T-cell (primary cell): ENCODE data around the gene RANBP17. TPM values are rescaled to one million over a fixed set of nuclear protein-coding genes. Genes with fewer than 3 reads are reported as not detected.
"Not testable (repeated sequence)": the region's sequence is repeated elsewhere in the genome, so short reads cannot be mapped to it uniquely, and the experiment has no call there.

Source experiments
- ATAC-seq, 4 experiments: fragments of 200-7000 bp in 3 of 4; fragments of 150-1000 bp in 1 of 4; cut with Tn5 transposase; replicated peaks in 1 of 4; 1 replicate in 3 of 4; 2 replicates in 1 of 4; pipeline ENCODE4 v1.10.0; 2021; ENCODE audit warnings: moderate library complexity in 3 of 4, mild to moderate bottlenecking in 2 of 4, moderate number of reproducible peaks in 1 of 4
- CTCF ChIA-PET, 2 donors: fragments of 300-600 bp; sonication (Branson Sonifier 250); formaldehyde crosslinking; loops; one replicate each; lab custom pipeline; 2022; ENCODE audit warnings: antibody characterized with exemption in 2 of 2; lab: Charles Lee
- POLR2A ChIA-PET, 2 donors: fragments of 300-600 bp; sonication (Branson Sonifier 250); formaldehyde crosslinking; loops; one replicate each; lab custom pipeline; 2022; ENCODE audit warnings: antibody characterized with exemption in 2 of 2; lab: Charles Lee
- DNase-seq, 35 experiments: peaks; one replicate each; pipeline versions ENCODE4 v3.0.0 to v3.0.0-alpha.2; 2013 to 2023
- H3K27ac ChIP-seq: one replicate; pipeline ENCODE4 v1.5.1; 2013; ENCODE audit warnings: low read length
- H3K27me3 ChIP-seq, 2 experiments: replicated peaks in 1 of 2; 1 replicate in 1 of 2; 2 replicates in 1 of 2; pipeline versions ENCODE4 v1.6.1 to v1.7.0; 2013; ENCODE audit warnings: low read length in 1 of 2, mixed read lengths in 1 of 2; ENCODE audit not compliant: control insufficient read depth in 2 of 2, insufficient read depth in 2 of 2; ENCODE audit errors: extremely low read depth in 1 of 2
- H3K36me3 ChIP-seq, 2 donors: 1 replicate in 1 of 2; 2 replicates in 1 of 2; pipeline versions ENCODE4 v1.6.1 to v1.7.0; 2013; ENCODE audit warnings: low read length in 1 of 2; ENCODE audit not compliant: control insufficient read depth in 2 of 2, insufficient read depth in 1 of 2; ENCODE audit errors: extremely low read depth in 1 of 2
- H3K4me1 ChIP-seq, 2 experiments: 1 replicate in 1 of 2; 2 replicates in 1 of 2; pipeline versions ENCODE4 v1.6.1 to v1.7.0; 2013; ENCODE audit warnings: low read length in 2 of 2, mixed read lengths in 1 of 2; ENCODE audit not compliant: insufficient read depth in 2 of 2, control insufficient read depth in 1 of 2; ENCODE audit errors: extremely low read depth in 1 of 2
- H3K4me3 ChIP-seq, 2 donors: 1 replicate in 1 of 2; 2 replicates in 1 of 2; pipeline versions ENCODE4 v1.5.1 to v1.7.0; 2013; ENCODE audit warnings: mild to moderate bottlenecking in 2 of 2, low read length in 1 of 2, moderate library complexity in 1 of 2; ENCODE audit not compliant: control insufficient read depth in 1 of 2; ENCODE audit errors: extremely low read depth in 1 of 2
- H3K9me3 ChIP-seq: 2 replicates; pipeline ENCODE4 v1.7.0; 2013
- H3K27ac Mint-ChIP-seq, 2 donors: one replicate each; pipeline ENCODE4 v1.8.0; 2020 to 2021; ENCODE audit warnings: mild to moderate bottlenecking in 2 of 2, mixed read lengths in 2 of 2
- H3K27me3 Mint-ChIP-seq, 2 donors: one replicate each; pipeline ENCODE4 v1.8.0; 2021 to 2022; ENCODE audit warnings: mixed read lengths in 2 of 2
- H3K36me3 Mint-ChIP-seq: one replicate; pipeline ENCODE4 v1.8.0; 2021; ENCODE audit warnings: mixed read lengths
- H3K4me1 Mint-ChIP-seq, 3 donors: one replicate each; pipeline ENCODE4 v1.8.0; 2020 to 2022; ENCODE audit warnings: mixed read lengths in 3 of 3, mild to moderate bottlenecking in 1 of 3
- H3K4me3 Mint-ChIP-seq, 3 donors: one replicate each; pipeline ENCODE4 v1.8.0; 2020 to 2022; ENCODE audit warnings: mild to moderate bottlenecking in 3 of 3, mixed read lengths in 3 of 3, moderate library complexity in 3 of 3
- H3K9me3 Mint-ChIP-seq, 3 donors: one replicate each; pipeline ENCODE4 v1.8.0; 2020 to 2022; ENCODE audit warnings: mixed read lengths in 3 of 3
- WGBS: methylation state at CpG from one replicate; pipeline ENCODE4 v1.1.5; 2013; ENCODE audit warnings: missing lambda C conversion rate; ENCODE audit not compliant: insufficient coverage; 5-methylcytosine and 5-hydroxymethylcytosine counted together
- total RNA-seq, 35 experiments: library from RNA in 6 of 35; stranded (reverse) in 6 of 35; fragments of 120-200 nt in 1 of 35; gene quantifications; one replicate each; pipeline versions ENCODE4 v1.2.1 to v1.2.4 and lab custom pipeline; 2013 to 2026

Gene RANBP17
- total RNA-seq, 5 donors from 2014 or later (not counting 1 experiment from before 2014, with no cell fraction given): 0.41 to 0.62 (median 0.58) TPM; not detected in 2

- CTCF ChIA-PET: no interaction called here
Observed at GRCh38 chr5:171023508-171023907, 161.7 kb downstream of the RANBP17 start.

GRCh38 chr5:171024084-171024483, 162.3 kb downstream of the RANBP17 start:
- Mint-ChIP-seq H3K36me3 (no peaks in the 10 kb centered on the region), H3K27ac (no peak overlapping the region), H3K4me1 (no peaks in the 10 kb centered on the region), H3K4me3 (no peak overlapping the region), H3K9me3 (peaks cover 0 to 22% (median 2%) of the 10 kb centered on the region in 3 donors), H3K27me3 (no peaks in the 10 kb centered on the region)
- CTCF ChIA-PET: no interaction called here
- Histone ChIP-seq H3K27ac (no peak overlapping the region), H3K9me3 (no peaks in the 10 kb centered on the region), H3K27me3 (no peaks in the 10 kb centered on the region), H3K36me3 (no peaks in the 10 kb centered on the region), H3K4me3 (no peak overlapping the region), H3K4me1 (no peaks in the 10 kb centered on the region)
- POLR2A ChIA-PET: no interaction called here
- ATAC-seq (no peak), DNase-seq (no peak)

More at GRCh38 chr5:171023508-171023907, 161.7 kb downstream of the RANBP17 start:
- no peak for DNase-seq
- Histone ChIP-seq H3K9me3 (no peaks in the 10 kb centered on the region), H3K4me1 (no peaks in the 10 kb centered on the region), H3K4me3 (no peak overlapping the region), H3K27me3 (no peaks in the 10 kb centered on the region), H3K27ac (no peak overlapping the region), H3K36me3 (no peaks in the 10 kb centered on the region)
- no peaks in the 10 kb centered on the region for H3K36me3 Mint-ChIP-seq
- no peaks in the 10 kb centered on the region for H3K27me3 Mint-ChIP-seq
- H3K27ac Mint-ChIP-seq: no peak overlapping the region
- POLR2A ChIA-PET: no interaction called here
- no peaks in the 10 kb centered on the region for H3K4me1 Mint-ChIP-seq
- no peak overlapping the region for H3K4me3 Mint-ChIP-seq
- H3K9me3 Mint-ChIP-seq: peaks cover 0 to 22% (median 2%) of the 10 kb centered on the region in 3 donors
- ATAC-seq: no peak

GRCh38 chr5:171029401-171029800, 167.6 kb downstream of the RANBP17 start:
- ATAC-seq (no peak), DNase-seq (no peak)
- no peaks in the 10 kb centered on the region for H3K27me3 ChIP-seq
- no peaks in the 10 kb centered on the region for H3K9me3 ChIP-seq
- no peaks in the 10 kb centered on the region for H3K4me1 Mint-ChIP-seq
- H3K9me3 Mint-ChIP-seq: peaks cover 0 to 12% (median 0%) of the 10 kb centered on the region in 3 donors
- H3K36me3 ChIP-seq: no peaks in the 10 kb centered on the region
- no peak overlapping the region for H3K27ac Mint-ChIP-seq
- H3K4me3 ChIP-seq: no peak overlapping the region
- no peaks in the 10 kb centered on the region for H3K36me3 Mint-ChIP-seq
- CTCF ChIA-PET: no interaction called here
- no peak overlapping the region for H3K27ac ChIP-seq
- no peak overlapping the region for H3K4me3 Mint-ChIP-seq
- H3K27me3 Mint-ChIP-seq: no peaks in the 10 kb centered on the region
- WGBS: no CpG with 5 or more reads among the region's 3 CpGs
- no peaks in the 10 kb centered on the region for H3K4me1 ChIP-seq
- POLR2A ChIA-PET: no interaction called here

GRCh38 chr5:171031977-171032376, 170.2 kb downstream of the RANBP17 start:
- Histone ChIP-seq H3K27me3 (no peaks in the 10 kb centered on the region), H3K36me3 (no peaks in the 10 kb centered on the region), H3K9me3 (no peaks in the 10 kb centered on the region), H3K4me1 (no peaks in the 10 kb centered on the region), H3K27ac (no peak overlapping the region), H3K4me3 (no peak overlapping the region)
- Mint-ChIP-seq H3K9me3 (peaks cover 0 to 1% (median 0%) of the 10 kb centered on the region in 3 donors), H3K4me3 (no peak overlapping the region), H3K36me3 (no peaks in the 10 kb centered on the region), H3K27me3 (no peaks in the 10 kb centered on the region), H3K4me1 (no peaks in the 10 kb centered on the region), H3K27ac (no peak overlapping the region)
- no peak for ATAC-seq
- ChIA-PET CTCF (no interaction called here), POLR2A (no interaction called here)
- DNase-seq: no peak
- WGBS: no CpG with 5 or more reads among the region's 2 CpGs

- ChIA-PET POLR2A (no interaction called here), CTCF (no interaction called here)
- ATAC-seq (no peak), DNase-seq (no peak)
- Mint-ChIP-seq H3K4me1 (no peaks in the 10 kb centered on the region), H3K9me3 (peaks cover 0 to 2% (median 0%) of the 10 kb centered on the region in 3 donors), H3K27ac (no peak overlapping the region), H3K36me3 (no peaks in the 10 kb centered on the region), H3K4me3 (no peak overlapping the region), H3K27me3 (no peaks in the 10 kb centered on the region)
- Histone ChIP-seq H3K36me3 (no peaks in the 10 kb centered on the region), H3K4me1 (no peaks in the 10 kb centered on the region), H3K27ac (no peak overlapping the region), H3K27me3 (no peaks in the 10 kb centered on the region), H3K4me3 (no peak overlapping the region), H3K9me3 (no peaks in the 10 kb centered on the region)
- no CpG with 5 or more reads among the region's 2 CpGs for whole genome bisulfite sequencing
Observed at GRCh38 chr5:171032435-171032973, 170.7 kb downstream of the RANBP17 start.

- H3K9me3 Mint-ChIP-seq, H3K27me3 ChIP-seq, H3K27me3 Mint-ChIP-seq, CTCF ChIA-PET, H3K4me3 ChIP-seq, POLR2A ChIA-PET, DNase-seq, H3K27ac Mint-ChIP-seq, H3K27ac ChIP-seq, H3K4me1 ChIP-seq, H3K4me1 Mint-ChIP-seq, H3K36me3 ChIP-seq, H3K9me3 ChIP-seq, ATAC-seq, H3K4me3 Mint-ChIP-seq, H3K36me3 Mint-ChIP-seq: not testable (repeated sequence)
- WGBS: no CpG with 5 or more reads among the region's 2 CpGs
Observed at GRCh38 chr5:171041893-171042292, 180.1 kb downstream of the RANBP17 start.

- Histone ChIP-seq H3K9me3 (no peaks in the 10 kb centered on the region), H3K36me3 (no peaks in the 10 kb centered on the region), H3K27ac (no peak overlapping the region), H3K4me3 (no peak overlapping the region), H3K27me3 (no peaks in the 10 kb centered on the region), H3K4me1 (no peaks in the 10 kb centered on the region)
- ChIA-PET POLR2A (interaction anchor here in 1 of 2 donors (0.6 kb wide), 1 partner anchor 16 kb away, joined by 7 read pairs; no protein-coding TSS in a partner anchor), CTCF (no interaction called here)
- Mint-ChIP-seq H3K27ac (no peak overlapping the region), H3K36me3 (no peaks in the 10 kb centered on the region), H3K27me3 (no peaks in the 10 kb centered on the region), H3K4me3 (no peak overlapping the region), H3K9me3 (peaks cover 0 to 9% (median 4%) of the 10 kb centered on the region in 3 donors), H3K4me1 (no peaks in the 10 kb centered on the region)
- ATAC-seq (no peak), DNase-seq (no peak)
- WGBS: no CpG with 5 or more reads among the region's 1 CpG
Observed at GRCh38 chr5:171050916-171051315, 189.1 kb downstream of the RANBP17 start.
